GM12878 (cell line): ENCODE data around the gene EYS.

Experiments used
- ATF7 ChIP-seq: fragments of 450-650 bp; IDR thresholded peaks from 2 replicates; pipeline ENCODE4 v1.6.1; 2016; ENCODE audit warnings: low read depth, mild to moderate bottlenecking
- CTCF ChIP-seq, 3 experiments: IDR thresholded peaks in 2 of 3; conservative IDR thresholded peaks in 1 of 3; 2 replicates each; pipeline ENCODE4 v1.5.1; 2011; ENCODE audit warnings: low read depth in 3 of 3, low read length in 3 of 3, mild to moderate bottlenecking in 3 of 3, control low read depth in 2 of 3, moderate library complexity in 2 of 3, inconsistent platforms in 1 of 3, mixed read lengths in 1 of 3; ENCODE audit not compliant: control insufficient read depth in 2 of 3, insufficient read depth in 1 of 3; ENCODE audit errors: extremely low read depth in 1 of 3
- EP300 ChIP-seq, 2 experiments: fragments of 150-350 bp in 1 of 2; IDR thresholded peaks; 2 replicates each; pipeline ENCODE4 v1.6.1; 2011 to 2012; ENCODE audit warnings: low read depth in 2 of 2, low read length in 2 of 2, borderline replicate concordance in 1 of 2, improper control_type of control experiment in 1 of 2, inconsistent platforms in 1 of 2; ENCODE audit not compliant: control insufficient read depth in 1 of 2
- MEF2A ChIP-seq: IDR thresholded peaks from 2 replicates; pipeline ENCODE4 v1.6.1; 2011; ENCODE audit warnings: low read depth, mild to moderate bottlenecking, low read length, moderate library complexity; ENCODE audit not compliant: insufficient read depth
- NFYA ChIP-seq: IDR thresholded peaks from 2 replicates; pipeline ENCODE4 v1.6.1; 2011; ENCODE audit warnings: low read depth, mild to moderate bottlenecking, low read length, improper control_type of control experiment, borderline replicate concordance
- REST ChIP-seq: IDR thresholded peaks from 2 replicates; pipeline ENCODE4 v1.6.1; 2012; ENCODE audit warnings: mild to moderate bottlenecking, low read depth, low read length
- SIX5 ChIP-seq: IDR thresholded peaks from 2 replicates; pipeline ENCODE4 v1.6.1; 2011; ENCODE audit warnings: mild to moderate bottlenecking, low read depth, low read length, moderate library complexity; ENCODE audit not compliant: severe bottlenecking
- ZNF217 ChIP-seq: fragments of 450-650 bp; IDR thresholded peaks from 2 replicates; pipeline ENCODE4 v1.6.1; 2017; ENCODE audit warnings: antibody characterized with exemption, mild to moderate bottlenecking
- TF ChIP-seq, protein P1 (sequence below): fragments of 450-650 bp; IDR thresholded peaks from 2 replicates; pipeline ENCODE4 v1.6.1; 2017; ENCODE audit warnings: antibody characterized with exemption, mild to moderate bottlenecking, moderate library complexity
- TF ChIP-seq, protein P2 (sequence below): fragments of 450-650 bp; IDR thresholded peaks from 2 replicates; pipeline ENCODE4 v1.6.1; 2017; ENCODE audit warnings: mild to moderate bottlenecking

GRCh38 chr6:64040113-64040512 lies 1666.9 kb downstream of the EYS start:
- TF ChIP-seq MEF2A (no peak), CTCF (IDR thresholded peaks at IDR 0.05 in 2 of 3, conservative IDR thresholded peaks at IDR 0.05 in 1 of 3; ENCODE audit: control insufficient read depth in 2 of 3, extremely low read depth in 1 of 3, insufficient read depth in 1 of 3, low read depth in 3 of 3, low read length in 3 of 3) (no peak), ZNF217 (no peak), SIX5 (no peak), ATF7 (no peak), NFYA (no peak), REST (no peak), EP300 (IDR thresholded peaks at IDR 0.05; ENCODE audit: borderline replicate concordance in 1 of 2, control insufficient read depth in 1 of 2, low read depth in 2 of 2, low read length in 2 of 2) (no peak)
- TF ChIP-seq, protein P1, sequence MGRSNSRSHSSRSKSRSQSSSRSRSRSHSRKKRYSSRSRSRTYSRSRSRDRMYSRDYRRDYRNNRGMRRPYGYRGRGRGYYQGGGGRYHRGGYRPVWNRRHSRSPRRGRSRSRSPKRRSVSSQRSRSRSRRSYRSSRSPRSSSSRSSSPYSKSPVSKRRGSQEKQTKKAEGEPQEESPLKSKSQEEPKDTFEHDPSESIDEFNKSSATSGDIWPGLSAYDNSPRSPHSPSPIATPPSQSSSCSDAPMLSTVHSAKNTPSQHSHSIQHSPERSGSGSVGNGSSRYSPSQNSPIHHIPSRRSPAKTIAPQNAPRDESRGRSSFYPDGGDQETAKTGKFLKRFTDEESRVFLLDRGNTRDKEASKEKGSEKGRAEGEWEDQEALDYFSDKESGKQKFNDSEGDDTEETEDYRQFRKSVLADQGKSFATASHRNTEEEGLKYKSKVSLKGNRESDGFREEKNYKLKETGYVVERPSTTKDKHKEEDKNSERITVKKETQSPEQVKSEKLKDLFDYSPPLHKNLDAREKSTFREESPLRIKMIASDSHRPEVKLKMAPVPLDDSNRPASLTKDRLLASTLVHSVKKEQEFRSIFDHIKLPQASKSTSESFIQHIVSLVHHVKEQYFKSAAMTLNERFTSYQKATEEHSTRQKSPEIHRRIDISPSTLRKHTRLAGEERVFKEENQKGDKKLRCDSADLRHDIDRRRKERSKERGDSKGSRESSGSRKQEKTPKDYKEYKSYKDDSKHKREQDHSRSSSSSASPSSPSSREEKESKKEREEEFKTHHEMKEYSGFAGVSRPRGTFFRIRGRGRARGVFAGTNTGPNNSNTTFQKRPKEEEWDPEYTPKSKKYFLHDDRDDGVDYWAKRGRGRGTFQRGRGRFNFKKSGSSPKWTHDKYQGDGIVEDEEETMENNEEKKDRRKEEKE, result no peak
- TF ChIP-seq, protein P2, sequence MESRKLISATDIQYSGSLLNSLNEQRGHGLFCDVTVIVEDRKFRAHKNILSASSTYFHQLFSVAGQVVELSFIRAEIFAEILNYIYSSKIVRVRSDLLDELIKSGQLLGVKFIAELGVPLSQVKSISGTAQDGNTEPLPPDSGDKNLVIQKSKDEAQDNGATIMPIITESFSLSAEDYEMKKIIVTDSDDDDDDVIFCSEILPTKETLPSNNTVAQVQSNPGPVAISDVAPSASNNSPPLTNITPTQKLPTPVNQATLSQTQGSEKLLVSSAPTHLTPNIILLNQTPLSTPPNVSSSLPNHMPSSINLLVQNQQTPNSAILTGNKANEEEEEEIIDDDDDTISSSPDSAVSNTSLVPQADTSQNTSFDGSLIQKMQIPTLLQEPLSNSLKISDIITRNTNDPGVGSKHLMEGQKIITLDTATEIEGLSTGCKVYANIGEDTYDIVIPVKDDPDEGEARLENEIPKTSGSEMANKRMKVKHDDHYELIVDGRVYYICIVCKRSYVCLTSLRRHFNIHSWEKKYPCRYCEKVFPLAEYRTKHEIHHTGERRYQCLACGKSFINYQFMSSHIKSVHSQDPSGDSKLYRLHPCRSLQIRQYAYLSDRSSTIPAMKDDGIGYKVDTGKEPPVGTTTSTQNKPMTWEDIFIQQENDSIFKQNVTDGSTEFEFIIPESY, result no peak
